Measurements from ENCODE around the gene FAR1.
"Not testable (repeated sequence)": the region's sequence is repeated elsewhere in the genome, so short reads cannot be mapped to it uniquely, and the experiment has no call there.

FAR1 gene, protein sequence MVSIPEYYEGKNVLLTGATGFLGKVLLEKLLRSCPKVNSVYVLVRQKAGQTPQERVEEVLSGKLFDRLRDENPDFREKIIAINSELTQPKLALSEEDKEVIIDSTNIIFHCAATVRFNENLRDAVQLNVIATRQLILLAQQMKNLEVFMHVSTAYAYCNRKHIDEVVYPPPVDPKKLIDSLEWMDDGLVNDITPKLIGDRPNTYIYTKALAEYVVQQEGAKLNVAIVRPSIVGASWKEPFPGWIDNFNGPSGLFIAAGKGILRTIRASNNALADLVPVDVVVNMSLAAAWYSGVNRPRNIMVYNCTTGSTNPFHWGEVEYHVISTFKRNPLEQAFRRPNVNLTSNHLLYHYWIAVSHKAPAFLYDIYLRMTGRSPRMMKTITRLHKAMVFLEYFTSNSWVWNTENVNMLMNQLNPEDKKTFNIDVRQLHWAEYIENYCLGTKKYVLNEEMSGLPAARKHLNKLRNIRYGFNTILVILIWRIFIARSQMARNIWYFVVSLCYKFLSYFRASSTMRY

DNA sequence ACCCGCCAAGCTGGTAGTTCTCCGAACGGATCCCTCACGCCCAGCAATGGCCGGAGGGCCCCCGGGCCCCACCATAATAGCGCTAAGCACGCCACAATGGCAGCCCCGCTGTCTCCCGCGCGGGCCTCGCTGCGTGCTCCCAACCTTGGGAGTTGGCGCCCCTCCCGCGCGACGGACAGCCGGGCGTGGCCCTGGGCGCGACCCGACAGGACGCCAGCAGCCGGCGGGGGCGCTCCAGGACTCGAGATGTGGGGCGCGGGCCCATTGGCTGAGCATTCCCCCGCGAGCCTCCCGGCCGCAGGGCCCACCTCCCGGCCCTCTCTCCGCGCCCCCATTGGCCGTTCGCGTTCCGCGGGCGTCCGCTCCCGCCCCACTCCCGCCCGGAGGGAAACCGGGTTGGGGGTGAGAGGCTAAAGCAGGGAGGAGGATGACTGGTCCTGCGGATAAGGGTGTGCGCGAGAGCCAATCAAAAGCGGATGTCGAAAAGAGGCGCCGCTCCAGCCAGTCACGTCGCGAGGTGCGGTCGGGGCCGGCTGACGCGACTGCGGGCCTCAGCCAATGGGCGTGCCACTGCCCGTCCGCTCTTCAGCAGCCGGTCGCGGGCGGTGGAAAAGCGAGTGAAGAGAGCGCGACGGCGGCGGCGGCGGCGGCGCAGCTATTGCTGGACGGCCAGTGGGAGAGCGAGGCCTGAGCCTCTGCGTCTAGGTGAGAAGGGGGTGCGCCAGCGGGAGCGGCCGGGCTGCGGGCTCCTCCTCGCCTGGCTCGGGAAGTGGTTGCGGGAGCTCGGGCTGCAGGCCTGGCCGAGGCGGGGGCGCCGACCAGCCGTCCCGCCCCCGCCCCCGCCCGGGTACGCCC is at the start of gene FAR1:
Gene FAR1 (plus strand): TSS at position 567 of the 855 bp plus-strand sequence. CDS start 26,098 bp downstream, outside the sequence.
- DNase-seq (ENCODE audit: low read depth in 3 of 3, low spot score in 1 of 3) = peak; percentile 87 to 90 (median 88)

DNA sequence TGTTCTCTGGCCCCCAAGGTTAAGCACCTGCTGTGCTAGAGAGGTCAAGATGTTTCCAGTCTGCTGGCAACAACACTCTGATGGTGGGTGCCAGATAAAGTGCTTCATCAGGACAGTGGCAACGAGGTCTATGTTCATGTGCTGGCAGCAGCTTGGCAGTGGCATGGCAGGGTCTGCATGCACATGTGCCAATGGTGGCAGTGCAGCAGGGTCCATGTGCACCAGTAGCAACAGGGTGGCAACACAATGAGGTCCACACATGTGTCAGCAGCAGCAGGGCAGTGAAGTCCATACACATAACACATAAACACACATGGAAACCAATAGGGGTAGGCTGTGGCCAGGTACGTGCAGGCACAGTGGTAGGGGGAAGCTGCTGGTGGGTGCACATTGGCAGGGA is 48.4 kb upstream of the FAR1 start:
- no peak for DNase-seq (ENCODE audit: low read depth in 3 of 3, low spot score in 1 of 3)

DNA sequence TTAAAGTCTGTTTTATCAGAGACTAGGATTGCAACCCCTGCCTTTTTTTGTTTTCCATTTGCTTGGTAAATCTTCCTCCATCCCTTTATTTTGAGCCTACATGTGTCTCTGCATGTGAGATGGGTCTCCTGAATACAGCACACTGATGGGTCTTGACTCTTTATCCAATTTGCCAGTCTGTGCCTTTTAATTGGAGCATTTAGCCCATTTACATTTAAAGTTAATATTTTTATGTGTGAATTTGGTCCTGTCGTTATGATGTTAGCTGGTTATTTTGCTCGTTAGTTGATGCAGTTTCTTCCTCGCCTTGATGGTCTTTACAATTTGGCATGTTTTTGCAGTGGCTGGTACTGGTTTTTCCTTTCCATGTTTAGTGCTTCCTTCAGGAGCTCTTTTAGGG is 41.6 kb upstream of the FAR1 start:
- DNase-seq (ENCODE audit: low read depth in 3 of 3, low spot score in 1 of 3) = not testable (repeated sequence)

DNA sequence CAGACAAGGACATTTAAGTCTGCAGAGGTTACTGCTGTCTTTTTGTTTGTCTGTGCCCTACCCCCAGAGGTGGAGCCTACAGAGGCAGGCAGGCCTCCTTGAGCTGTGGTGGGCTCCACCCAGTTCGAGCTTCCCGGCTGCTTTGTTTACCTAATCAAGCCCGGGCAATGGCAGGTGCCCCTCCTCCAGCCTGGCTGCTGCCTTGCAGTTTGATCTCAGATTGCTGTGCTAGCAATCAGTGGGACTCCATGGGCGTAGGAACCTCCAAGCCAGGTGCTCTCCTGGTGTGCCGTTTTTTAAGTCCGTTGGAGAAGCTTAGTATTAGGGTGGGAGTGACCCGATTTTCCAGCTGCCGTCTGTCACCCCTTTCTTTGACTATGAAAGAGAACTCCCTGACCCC is 39.8 kb upstream of the FAR1 start:
- not testable (repeated sequence) for DNase-seq (ENCODE audit: low read depth in 3 of 3, low spot score in 1 of 3)

DNA sequence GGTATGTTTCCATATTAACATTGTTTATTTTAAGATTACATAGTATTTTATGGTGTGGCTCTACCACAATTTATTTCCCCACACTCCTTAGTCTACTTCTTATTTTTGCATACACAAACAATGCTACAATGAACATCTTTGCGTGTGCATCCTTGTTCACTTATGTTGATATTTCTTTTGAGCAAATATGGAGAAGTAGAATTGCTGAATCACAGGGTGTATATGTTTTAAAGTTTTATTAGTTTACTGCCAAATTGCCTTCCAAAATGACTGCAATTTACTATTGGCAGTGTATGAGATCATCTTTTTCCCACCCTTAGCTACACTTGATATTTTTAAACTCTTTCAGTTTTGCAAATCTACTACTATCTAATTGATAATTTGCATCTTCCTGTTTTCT is 38.7 kb upstream of the FAR1 start:
- no peak for DNase-seq (ENCODE audit: low read depth in 3 of 3, low spot score in 1 of 3)

DNA sequence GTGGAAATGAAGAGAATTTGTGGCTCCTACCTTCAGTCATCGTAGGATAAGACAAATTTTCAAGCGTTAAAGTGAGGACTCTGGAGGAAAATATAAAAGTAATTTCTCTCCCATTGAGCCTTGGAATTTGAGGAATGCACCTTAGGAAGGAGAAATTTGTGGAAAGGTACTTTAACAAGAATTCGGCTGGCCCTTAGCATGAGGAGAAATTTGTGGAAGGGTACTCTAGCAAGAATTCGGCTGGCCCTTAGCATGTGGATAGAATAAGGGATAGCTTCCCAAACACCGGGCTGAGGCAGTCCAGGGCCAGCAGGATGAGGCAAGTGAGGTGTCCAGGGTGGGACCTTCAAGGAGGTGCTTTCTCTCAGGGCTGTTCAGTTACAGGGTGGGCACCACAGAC is 33.2 kb upstream of the FAR1 start:
- DNase-seq (ENCODE audit: low read depth in 3 of 3, low spot score in 1 of 3) = no peak

DNA sequence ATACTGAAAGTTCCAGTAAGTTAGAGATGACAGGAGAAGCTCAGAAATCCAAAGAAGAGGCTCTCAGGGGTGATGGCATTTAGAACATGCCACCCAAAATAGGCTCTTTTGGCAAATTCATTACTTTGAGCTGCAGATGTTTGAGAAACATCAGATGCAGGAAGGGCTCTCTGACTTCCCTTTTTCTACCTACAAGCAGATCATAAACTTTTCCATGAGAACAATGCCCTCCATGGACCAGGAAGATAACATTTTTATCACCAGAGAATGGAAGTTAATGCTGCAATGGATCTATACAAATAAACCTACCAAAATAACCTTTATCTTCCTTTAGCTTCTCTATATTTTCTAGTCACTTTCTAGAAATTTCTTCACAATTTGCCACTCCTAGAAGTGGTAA is 32.7 kb upstream of the FAR1 start:
- no peak for DNase-seq (ENCODE audit: low read depth in 3 of 3, low spot score in 1 of 3)

DNA sequence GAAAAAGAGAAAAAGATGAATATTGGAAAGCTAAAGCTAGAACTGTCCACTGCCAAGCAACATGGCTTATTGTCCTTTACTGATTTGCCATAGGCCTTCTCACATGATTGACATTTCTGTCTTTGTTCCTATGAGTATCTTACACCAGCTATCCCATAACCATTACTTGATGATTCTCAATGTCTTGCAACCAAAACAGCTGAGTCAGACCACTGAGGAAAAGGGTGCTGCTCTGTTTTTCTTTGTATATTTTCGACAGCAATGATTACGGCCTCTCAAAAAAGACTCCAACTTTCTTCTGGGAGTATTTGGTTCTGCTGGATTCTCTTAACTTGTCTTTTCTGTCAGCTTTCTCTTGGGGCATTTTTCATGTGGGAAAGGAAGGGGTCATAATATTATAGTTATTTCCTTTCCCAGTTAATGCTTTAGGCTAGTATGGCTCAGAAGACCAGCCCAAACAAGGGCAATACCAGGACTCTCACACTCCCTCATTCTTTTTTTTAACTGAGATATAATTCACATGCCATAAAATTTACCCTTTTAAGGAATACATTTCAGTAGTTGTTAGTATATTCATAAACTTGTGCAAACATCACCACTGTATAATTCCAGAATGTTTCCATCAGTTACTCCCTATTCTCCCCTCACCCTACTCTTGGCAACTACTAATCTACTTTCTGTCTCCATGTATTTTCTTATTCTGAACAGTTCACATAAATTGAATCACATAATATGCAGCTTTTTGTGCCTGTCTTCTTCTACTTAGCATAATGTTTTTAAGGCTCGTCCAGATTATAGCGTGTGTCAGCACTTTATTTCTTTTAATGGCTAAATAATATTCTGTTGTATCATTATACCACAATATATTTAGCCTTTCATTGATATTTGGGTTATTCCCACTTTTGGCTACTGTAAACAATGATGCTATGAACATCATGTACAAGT is 31.1 kb upstream of the FAR1 start:
- DNase-seq (ENCODE audit: low read depth in 3 of 3, low spot score in 1 of 3) = no peak

DNA sequence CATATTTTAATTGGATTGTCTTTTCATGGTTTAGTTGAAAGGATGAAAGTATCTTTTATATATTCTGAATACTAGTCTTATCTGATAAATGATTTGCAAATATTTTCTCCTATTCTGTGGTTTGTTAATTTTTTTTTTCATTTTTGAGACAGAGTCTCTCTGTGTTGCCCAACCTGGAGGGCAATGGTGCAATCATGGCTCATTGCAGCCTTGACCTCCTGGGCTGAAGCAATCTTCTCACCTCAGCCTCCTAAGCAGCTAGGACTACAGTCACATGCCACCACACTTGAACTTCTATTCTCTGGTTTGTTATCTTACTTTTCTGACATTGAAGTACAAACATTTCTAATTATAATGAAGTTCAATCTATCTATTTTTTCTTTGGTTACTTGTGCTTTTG is 30.0 kb upstream of the FAR1 start:
- DNase-seq (ENCODE audit: low read depth in 3 of 3, low spot score in 1 of 3) = no peak

DNA sequence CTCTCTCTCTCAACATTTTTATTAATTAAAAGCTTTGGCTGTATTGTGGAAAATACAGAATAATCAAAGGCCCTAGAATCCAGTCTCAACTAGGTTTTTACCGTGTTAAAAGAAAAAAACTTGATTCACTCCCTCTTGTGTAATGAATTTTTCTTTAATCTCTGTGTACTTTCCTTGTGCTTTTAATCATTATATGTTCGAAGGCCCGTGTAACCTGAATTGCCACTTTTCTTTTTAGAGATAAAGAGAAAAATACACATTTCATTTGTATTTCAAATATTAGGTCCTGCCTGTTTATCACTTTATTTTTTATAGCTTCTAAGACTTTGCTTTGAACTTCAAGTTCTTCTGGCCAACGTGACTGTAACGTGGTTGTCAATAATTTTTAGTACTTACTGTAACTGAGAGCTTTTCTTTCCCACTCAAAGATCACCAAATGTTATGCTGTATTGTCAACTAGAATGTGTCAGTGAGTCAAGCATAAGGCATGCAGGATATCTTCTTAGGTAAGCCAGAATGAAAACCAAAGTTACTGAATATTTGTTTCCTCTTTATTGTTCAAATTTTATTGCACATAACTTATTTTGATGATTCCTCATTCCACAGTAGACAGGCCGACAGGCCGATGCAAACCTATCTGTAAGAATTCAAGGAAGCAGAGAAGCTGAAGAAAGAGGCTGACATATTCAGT is 23.3 kb upstream of the FAR1 start:
- no peak for DNase-seq (ENCODE audit: low read depth in 3 of 3, low spot score in 1 of 3)

DNA sequence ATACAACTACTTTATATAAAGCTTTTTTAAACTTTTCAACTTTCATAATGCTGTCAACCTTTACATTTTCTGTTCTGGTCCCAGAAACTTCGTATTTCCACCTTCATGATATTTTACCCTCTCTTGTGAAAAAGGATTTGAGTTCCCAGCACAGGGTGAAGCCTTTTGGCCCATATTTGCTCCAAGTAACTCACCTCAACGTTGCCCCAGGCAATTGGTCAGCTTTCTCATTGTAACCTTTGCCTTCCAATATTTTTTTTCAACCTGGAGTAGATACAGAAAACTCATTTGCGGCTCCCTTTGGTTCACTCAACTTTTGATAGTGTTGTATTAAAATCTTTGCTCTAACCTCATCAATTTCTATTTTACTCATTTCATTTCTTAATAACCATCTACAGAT is 21.1 kb upstream of the FAR1 start:
- DNase-seq (ENCODE audit: low read depth in 3 of 3, low spot score in 1 of 3) = no peak

DNA sequence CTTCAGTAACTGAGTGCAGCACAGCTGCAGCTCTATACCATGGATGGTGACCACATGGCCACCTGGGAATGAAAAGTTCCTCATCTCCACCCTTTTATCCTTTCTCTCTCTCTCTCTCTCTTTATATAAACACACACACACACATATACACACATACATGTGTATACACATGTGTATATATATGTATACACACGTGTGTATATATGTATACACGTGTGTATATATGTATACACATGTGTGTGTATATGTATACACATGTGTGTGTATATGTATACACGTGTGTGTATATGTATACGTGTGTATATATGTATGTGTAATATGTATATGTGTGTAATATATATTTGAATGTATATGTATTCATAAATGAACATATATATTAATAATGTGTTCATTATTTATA is 18.8 kb upstream of the FAR1 start:
- DNase-seq (ENCODE audit: low read depth in 3 of 3, low spot score in 1 of 3) = no peak

DNA sequence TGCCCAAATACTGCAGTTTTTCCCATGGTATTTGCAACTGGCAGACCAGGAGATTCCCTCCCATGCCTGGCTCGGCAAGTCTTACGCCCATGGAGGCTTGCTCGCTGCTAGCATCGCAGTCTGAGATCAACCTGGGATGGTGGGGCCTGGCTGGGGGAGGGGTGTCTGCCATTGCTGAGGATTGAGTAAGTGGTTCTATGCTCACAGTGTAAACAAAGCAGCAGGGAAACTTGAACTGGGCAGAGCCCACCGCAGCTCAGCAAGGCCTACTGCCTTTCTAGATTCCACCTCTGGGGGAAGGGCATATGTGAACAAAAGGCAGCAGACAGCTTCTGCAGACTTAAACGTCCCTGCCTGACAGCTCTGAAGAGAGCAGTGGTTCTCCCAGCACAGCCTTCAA is 17.0 kb upstream of the FAR1 start:
- DNase-seq (ENCODE audit: low read depth in 3 of 3, low spot score in 1 of 3) = not testable (repeated sequence)

DNA sequence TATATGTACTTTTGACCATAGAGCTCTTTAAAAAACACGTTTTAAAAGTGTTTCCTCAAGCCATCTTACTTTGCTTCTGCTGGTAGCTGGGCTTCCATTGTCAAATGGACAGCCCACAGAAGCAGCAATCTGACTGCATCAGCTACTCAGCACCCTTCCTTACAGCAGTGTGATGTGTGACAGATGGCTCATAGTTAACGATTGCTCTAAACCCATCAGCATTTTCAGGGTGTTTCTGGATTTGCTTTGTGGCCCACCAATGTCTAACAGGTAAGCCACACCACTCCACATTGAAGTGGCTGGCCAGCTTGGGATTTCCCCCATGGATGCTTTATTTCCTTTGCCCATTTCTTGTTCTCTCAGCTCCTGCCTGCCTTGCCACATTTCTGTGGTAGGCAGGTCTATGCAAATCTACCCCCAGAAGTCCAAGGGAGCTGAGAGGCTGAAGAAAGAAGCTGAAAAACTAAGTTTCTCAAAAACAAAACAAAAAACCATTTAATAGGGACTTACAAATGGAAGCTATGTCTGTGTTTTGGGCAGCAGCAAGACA is 7.3 kb upstream of the FAR1 start:
- no peak for DNase-seq (ENCODE audit: low read depth in 3 of 3, low spot score in 1 of 3)

DNA sequence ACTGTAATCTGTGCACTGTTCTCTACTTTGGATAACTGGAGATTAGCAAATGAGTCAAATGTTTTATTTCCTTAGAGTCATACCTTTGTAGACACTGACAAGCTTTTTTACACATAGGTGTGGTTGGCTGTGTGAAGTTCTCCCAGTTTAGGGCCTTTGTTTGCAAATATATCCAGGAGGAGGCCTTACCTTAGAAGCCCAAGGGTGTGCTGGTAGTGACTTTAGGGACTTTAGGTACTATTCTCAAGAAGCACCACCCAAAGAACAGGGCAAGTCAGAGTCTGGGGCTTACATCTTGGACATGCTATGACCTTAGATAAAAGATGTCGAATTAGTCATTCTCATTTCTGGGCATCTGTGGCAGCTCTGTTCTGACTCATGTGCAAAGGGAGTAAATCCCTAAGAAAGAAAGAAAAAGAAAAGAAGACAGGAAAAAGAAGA is 4.8 kb upstream of the FAR1 start:
- no peak for DNase-seq (ENCODE audit: low read depth in 3 of 3, low spot score in 1 of 3)

DNA sequence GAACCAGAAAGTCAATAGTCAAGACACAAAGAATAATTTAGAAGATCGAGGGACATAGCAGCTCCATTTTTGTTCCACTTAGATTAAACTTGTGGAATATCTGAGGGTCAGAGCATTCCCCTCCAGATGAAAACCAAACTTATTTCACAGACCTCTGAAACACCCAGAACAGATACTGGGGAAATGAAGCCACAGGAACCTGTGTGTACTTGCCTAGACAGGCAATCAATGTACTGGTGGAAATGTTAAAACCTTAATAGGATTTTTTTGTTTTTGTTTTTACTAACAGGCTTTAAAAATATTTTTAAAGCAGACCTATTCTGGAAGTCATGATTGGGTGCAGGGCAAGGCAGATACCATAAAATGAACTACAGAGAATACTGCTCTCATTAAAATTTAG is 4.1 kb upstream of the FAR1 start:
- no peak for DNase-seq (ENCODE audit: low read depth in 3 of 3, low spot score in 1 of 3)

DNA sequence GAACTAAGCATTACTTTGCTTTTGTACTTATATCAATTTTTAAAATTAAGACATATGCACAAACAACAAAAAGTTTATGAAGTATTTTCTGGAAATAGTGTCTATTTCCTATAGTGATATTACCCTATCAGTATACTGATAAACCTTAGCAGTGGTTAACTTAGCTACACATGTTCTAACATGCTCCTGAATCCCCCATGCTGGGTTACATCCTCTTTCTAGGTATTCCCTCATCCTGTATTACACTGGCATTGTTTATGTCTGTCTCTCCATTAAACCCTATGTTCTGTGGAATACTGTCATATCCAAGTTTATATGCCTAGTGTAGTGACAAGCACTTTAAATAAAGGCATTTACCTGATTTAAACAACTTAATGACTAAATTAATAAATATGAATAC is 1.8 kb upstream of the FAR1 start:
- no peak for DNase-seq (ENCODE audit: low read depth in 3 of 3, low spot score in 1 of 3)

DNA sequence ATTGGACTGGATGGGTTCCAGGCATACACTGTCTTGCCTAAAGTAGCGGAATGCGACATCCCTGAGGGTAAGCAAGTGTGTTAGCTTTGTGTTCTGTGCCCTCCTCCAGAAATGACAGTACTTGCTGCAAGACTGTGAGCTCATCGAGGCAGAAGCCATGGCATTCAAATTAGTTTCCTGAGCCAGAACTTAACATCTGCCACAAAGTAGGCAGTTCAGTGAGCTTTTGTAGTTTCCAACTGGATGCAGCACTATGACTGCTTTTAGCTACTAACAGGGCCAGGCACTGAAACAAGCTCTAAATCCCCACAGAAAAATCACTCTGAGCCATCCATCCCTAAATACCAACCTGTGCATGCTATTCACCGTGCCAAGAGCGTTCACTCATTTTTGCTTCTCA is 1.2 kb upstream of the FAR1 start:
- no peak for DNase-seq (ENCODE audit: low read depth in 3 of 3, low spot score in 1 of 3)

DNA sequence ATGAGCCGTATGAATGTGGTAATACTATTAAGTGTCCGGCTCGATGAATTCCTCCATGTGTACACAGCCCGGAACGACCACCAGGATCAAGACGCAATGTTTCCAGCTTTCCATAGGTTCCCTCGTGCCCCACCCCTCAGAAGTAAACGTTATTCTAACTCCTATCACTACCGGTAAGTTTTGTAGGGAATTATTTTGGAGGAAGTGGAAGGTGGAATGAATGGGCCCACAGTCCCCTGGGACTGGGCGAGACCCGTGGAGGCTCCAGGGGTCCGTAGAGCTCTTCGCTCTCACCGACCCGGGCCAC is 720 bp upstream of the FAR1 start:
- no peak for DNase-seq (ENCODE audit: low read depth in 3 of 3, low spot score in 1 of 3)

DNA sequence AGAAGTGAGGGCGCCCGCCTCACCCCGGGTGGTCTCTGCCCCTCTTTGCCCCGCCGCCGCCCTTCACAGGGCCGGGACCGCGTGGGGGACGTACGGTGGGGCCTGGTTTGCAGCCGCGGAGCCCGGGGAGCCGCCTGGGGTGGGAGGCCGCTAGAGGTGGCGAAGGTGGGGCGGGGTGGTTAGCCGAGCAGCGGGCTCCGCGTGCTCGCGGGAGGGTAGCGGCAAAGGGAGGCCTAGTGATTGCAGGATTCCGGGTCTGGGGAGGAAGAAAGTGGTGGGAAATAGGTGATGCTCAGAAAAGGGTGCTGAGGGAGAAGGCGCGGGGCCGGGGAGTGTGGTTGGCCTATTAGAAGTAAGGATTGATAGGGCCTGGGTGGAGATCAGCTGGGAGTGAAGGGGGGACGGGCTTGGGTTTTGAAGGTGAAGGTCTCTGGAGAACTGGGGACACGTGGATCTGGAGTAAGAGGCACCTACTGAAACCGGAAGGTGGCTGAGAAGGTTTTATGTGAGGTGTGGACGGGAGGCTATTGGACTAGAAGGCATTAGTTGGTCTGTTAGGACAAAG is 571 bp downstream of the FAR1 start:
- DNase-seq (ENCODE audit: low read depth in 3 of 3, low spot score in 1 of 3) = peak in 2 of 3 donors; percentile 10 to 34

All from stimulated activated CD4-positive, alpha-beta T cell treated with anti-CD3 and anti-CD28 coated beads, TNF-alpha, amount 100 ng/mL, for 1 hour (primary cell).